Parathyroid adenoma (tissue), 2 donors: Measurements from ENCODE around the gene PTPRD.

Source experiments
- H2AFZ ChIP-seq: fragments of 300-600 bp; sonication (generic); one replicate; pipeline ENCODE4 v1.7.0; 2017; ENCODE audit warnings: antibody characterized with exemption, mild to moderate bottlenecking
- H3K27ac ChIP-seq: fragments of 300-600 bp; sonication (generic); one replicate; pipeline ENCODE4 v1.7.0; 2017
- H3K27me3 ChIP-seq: fragments of 300-600 bp; sonication (generic); one replicate; pipeline ENCODE4 v1.7.0; 2017; ENCODE audit warnings: low read length; ENCODE audit not compliant: control insufficient read depth, insufficient read depth
- H3K36me3 ChIP-seq: fragments of 300-600 bp; sonication (generic); one replicate; pipeline ENCODE4 v1.7.0; 2017; ENCODE audit warnings: low read length; ENCODE audit not compliant: control insufficient read depth, insufficient read depth
- H3K4me1 ChIP-seq: fragments of 300-600 bp; sonication (generic); one replicate; pipeline ENCODE4 v1.7.0; 2017; ENCODE audit warnings: control low read depth
- H3K4me2 ChIP-seq: fragments of 300-600 bp; sonication (generic); one replicate; pipeline ENCODE4 v1.7.0; 2017; ENCODE audit warnings: low read length
- H3K4me3 ChIP-seq: fragments of 300-600 bp; sonication (generic); one replicate; pipeline ENCODE4 v1.7.0; 2017; ENCODE audit warnings: low read depth, low read length
- H3K79me2 ChIP-seq: fragments of 300-600 bp; sonication (generic); one replicate; pipeline ENCODE4 v1.7.0; 2017; ENCODE audit warnings: control low read depth
- H3K9ac ChIP-seq: fragments of 300-600 bp; sonication (generic); one replicate; pipeline ENCODE4 v1.7.0; 2017; ENCODE audit warnings: mild to moderate bottlenecking
- H3K9me3 ChIP-seq: fragments of 300-600 bp; sonication (generic); one replicate; pipeline ENCODE4 v1.7.0; 2017; ENCODE audit warnings: low read length; ENCODE audit not compliant: control insufficient read depth
- CTCF ChIP-seq: fragments of 300-600 bp; sonication (generic); IDR thresholded peaks from one replicate; pipeline ENCODE4 v1.7.0; 2017; ENCODE audit warnings: antibody characterized with exemption, mild to moderate bottlenecking
- donor health status: primary hyperparathyroidism.

Gene PTPRD

GRCh38 chr9:9041756-9042155, 1571.0 kb downstream of the PTPRD start:
- Histone ChIP-seq H3K4me1 (no peaks in the 10 kb centered on the region), H3K27me3 (no peaks in the 10 kb centered on the region), H3K4me3 (no peak overlapping the region), H3K9me3 (no peaks in the 10 kb centered on the region), H3K9ac (no peak overlapping the region), H2AFZ (no peak overlapping the region), H3K36me3 (no peaks in the 10 kb centered on the region), H3K4me2 (no peak overlapping the region), H3K79me2 (no peaks in the 10 kb centered on the region), H3K27ac (no peak overlapping the region)
- no peak for TF ChIP-seq CTCF

- no peak for TF ChIP-seq CTCF
- Histone ChIP-seq H2AFZ (no peak overlapping the region), H3K36me3 (no peaks in the 10 kb centered on the region), H3K9me3 (no peaks in the 10 kb centered on the region), H3K4me3 (no peak overlapping the region), H3K27ac (no peak overlapping the region), H3K4me1 (no peaks in the 10 kb centered on the region), H3K27me3 (no peaks in the 10 kb centered on the region), H3K4me2 (no peak overlapping the region), H3K9ac (no peak overlapping the region), H3K79me2 (no peaks in the 10 kb centered on the region)
Observed at GRCh38 chr9:9033022-9033421, 1579.8 kb downstream of the PTPRD start.

GRCh38 chr9:9016597-9016996, 1596.2 kb downstream of the PTPRD start:
- no peaks in the 10 kb centered on the region for H3K27me3 ChIP-seq
- H2AFZ ChIP-seq, result no peak overlapping the region
- no peak overlapping the region for H3K27ac ChIP-seq
- no peaks in the 10 kb centered on the region for H3K9me3 ChIP-seq
- no peak overlapping the region for H3K9ac ChIP-seq
- no peaks in the 10 kb centered on the region for H3K79me2 ChIP-seq
- no peaks in the 10 kb centered on the region for H3K4me1 ChIP-seq
- TF ChIP-seq CTCF, result no peak
- H3K36me3 ChIP-seq, result no peaks in the 10 kb centered on the region
- no peak overlapping the region for H3K4me2 ChIP-seq
- no peak overlapping the region for H3K4me3 ChIP-seq

DNA sequence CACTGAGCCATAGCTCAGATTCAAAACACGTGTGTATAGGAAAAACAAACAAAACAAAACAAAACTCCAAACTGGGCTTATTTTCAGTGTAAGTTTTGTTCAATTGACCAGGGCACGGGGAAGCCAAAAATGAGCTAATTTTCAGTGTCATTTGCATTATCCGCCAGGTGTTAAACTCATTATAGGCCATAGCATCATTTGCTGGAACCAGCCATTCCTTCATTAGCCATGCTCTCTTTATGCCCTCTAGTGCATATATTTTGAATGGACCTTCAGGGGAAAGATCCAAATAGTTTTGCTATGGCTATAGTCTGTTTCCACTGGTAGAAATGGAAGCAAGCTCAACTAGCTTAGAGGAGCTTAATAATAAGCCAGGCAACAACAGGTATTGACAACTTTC, 1608.0 kb downstream of the PTPRD start:
- no peak overlapping the region for H2AFZ ChIP-seq
- no peak overlapping the region for H3K4me3 ChIP-seq
- TF ChIP-seq CTCF, result no peak
- no peak overlapping the region for H3K4me2 ChIP-seq
- H3K36me3 ChIP-seq, result no peaks in the 10 kb centered on the region
- no peaks in the 10 kb centered on the region for H3K9me3 ChIP-seq
- no peaks in the 10 kb centered on the region for H3K4me1 ChIP-seq
- no peaks in the 10 kb centered on the region for H3K27me3 ChIP-seq
- H3K9ac ChIP-seq, result no peak overlapping the region
- no peaks in the 10 kb centered on the region for H3K79me2 ChIP-seq
- no peak overlapping the region for H3K27ac ChIP-seq

GRCh38 chr9:9002826-9003583, 1609.8 kb downstream of the PTPRD start:
- no peak overlapping the region for H3K27ac ChIP-seq
- H3K4me1 ChIP-seq, result no peaks in the 10 kb centered on the region
- TF ChIP-seq CTCF, result no peak
- no peak overlapping the region for H2AFZ ChIP-seq
- no peaks in the 10 kb centered on the region for H3K79me2 ChIP-seq
- no peaks in the 10 kb centered on the region for H3K36me3 ChIP-seq
- no peak overlapping the region for H3K4me2 ChIP-seq
- H3K9me3 ChIP-seq, result no peaks in the 10 kb centered on the region
- H3K4me3 ChIP-seq, result no peak overlapping the region
- H3K9ac ChIP-seq, result no peak overlapping the region
- no peaks in the 10 kb centered on the region for H3K27me3 ChIP-seq
